Natural killer cell (primary cell): ENCODE results near the gene COL16A1. TPM values are rescaled to one million over a fixed set of nuclear protein-coding genes. Genes with fewer than 3 reads are reported as not detected.

ENCODE experiments used
- ATAC-seq, 3 donors: fragments of 150-1000 bp in 2 of 3; fragments of 200-7000 bp in 1 of 3; cut with Tn5 transposase; 1 replicate in 1 of 3; 2 replicates in 2 of 3; pipeline ENCODE4 v1.10.0; 2021; ENCODE audit warnings: mild to moderate bottlenecking in 2 of 3, moderate library complexity in 2 of 3
- DNase-seq, 2 donors: peaks; one replicate each; pipeline versions ENCODE4 v3.0.0 to v3.0.0-alpha.2; 2013 to 2021; ENCODE audit warnings: mixed read lengths in 1 of 2
- H3K27ac ChIP-seq: one replicate; pipeline ENCODE4 v1.5.1; 2013; ENCODE audit warnings: mild to moderate bottlenecking, low read length
- H3K27me3 ChIP-seq: one replicate; pipeline ENCODE4 v1.6.1; 2013; ENCODE audit warnings: low read length; ENCODE audit not compliant: control insufficient read depth, insufficient read depth
- H3K36me3 ChIP-seq: one replicate; pipeline ENCODE4 v1.6.1; 2013; ENCODE audit warnings: low read length; ENCODE audit not compliant: control insufficient read depth, insufficient read depth
- H3K4me1 ChIP-seq: one replicate; pipeline ENCODE4 v1.6.1; 2013; ENCODE audit warnings: low read length; ENCODE audit not compliant: control insufficient read depth, insufficient read depth
- H3K4me3 ChIP-seq: one replicate; pipeline ENCODE4 v1.5.1; 2013; ENCODE audit warnings: low read length
- H3K9me3 ChIP-seq: one replicate; pipeline ENCODE4 v1.6.1; 2013; ENCODE audit warnings: low read length; ENCODE audit not compliant: control insufficient read depth, insufficient read depth
- H3K27ac Mint-ChIP-seq, 2 donors: one replicate each; pipeline ENCODE4 v1.8.0; 2022; ENCODE audit warnings: mild to moderate bottlenecking in 2 of 2, mixed read lengths in 2 of 2, moderate library complexity in 1 of 2
- H3K27me3 Mint-ChIP-seq, 2 donors: one replicate each; pipeline ENCODE4 v1.8.0; 2022; ENCODE audit warnings: low read depth in 2 of 2, mixed read lengths in 2 of 2
- H3K36me3 Mint-ChIP-seq: one replicate; pipeline ENCODE4 v1.8.0; 2022; ENCODE audit warnings: mixed read lengths
- H3K4me1 Mint-ChIP-seq, 2 donors: one replicate each; pipeline ENCODE4 v1.8.0; 2022; ENCODE audit warnings: mixed read lengths in 2 of 2
- H3K4me3 Mint-ChIP-seq: one replicate; pipeline ENCODE4 v1.8.0; 2022; ENCODE audit warnings: mild to moderate bottlenecking, moderate library complexity, mixed read lengths
- H3K9me3 Mint-ChIP-seq, 2 donors: one replicate each; pipeline ENCODE4 v1.8.0; 2022; ENCODE audit warnings: mixed read lengths in 2 of 2
- CTCF ChIP-seq: fragments of 200-600 bp; IDR thresholded peaks from one replicate; pipeline ENCODE4 v1.8.0; 2022; ENCODE audit warnings: antibody characterized with exemption
- WGBS: methylation state at CpG from one replicate; pipeline ENCODE4 v1.1.7; 2013; ENCODE audit warnings: missing lambda C conversion rate; ENCODE audit not compliant: insufficient coverage; 5-methylcytosine and 5-hydroxymethylcytosine counted together
- intact Hi-C: fragments of 100-400 bp; cut with micrococcal nuclease; formaldehyde crosslinking; loops from one replicate; pipeline ENCODE4 v1.14.2; 2022
- total RNA-seq, 4 donors: library from RNA; stranded (reverse); fragments of 120-200 nt in 1 of 4; gene quantifications; one replicate each; pipeline versions ENCODE4 v1.2.3 to v1.2.4, GENCODE V29; 2013 to 2022

Gene COL16A1
- total RNA-seq, 3 donors from 2014 or later (not counting 1 experiment from before 2014, with no cell fraction given) = 0.14 TPM; not detected in 2

DNA sequence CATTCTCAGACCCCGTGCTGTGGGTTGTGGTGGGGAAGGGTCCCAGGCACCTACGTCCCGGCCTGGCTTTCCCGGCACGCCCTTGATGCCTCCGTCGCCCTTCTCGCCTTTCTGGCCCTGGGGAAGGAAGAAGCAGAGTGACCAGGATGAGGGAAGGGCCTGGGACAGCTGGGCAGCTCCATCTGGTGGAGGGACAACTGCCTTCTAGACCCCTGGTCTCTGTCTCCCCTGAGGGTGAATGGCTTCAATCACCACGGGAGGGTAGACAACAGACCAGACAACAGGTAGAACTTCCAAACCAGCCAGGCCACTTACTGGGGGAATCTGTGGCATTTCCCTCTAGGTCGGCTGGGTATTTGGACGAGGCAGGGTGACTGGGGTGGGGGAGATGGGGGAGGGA is 11.9 kb downstream of the COL16A1 start:
- no peak for ATAC-seq
- no peak overlapping the region for H3K4me3 Mint-ChIP-seq

DNA sequence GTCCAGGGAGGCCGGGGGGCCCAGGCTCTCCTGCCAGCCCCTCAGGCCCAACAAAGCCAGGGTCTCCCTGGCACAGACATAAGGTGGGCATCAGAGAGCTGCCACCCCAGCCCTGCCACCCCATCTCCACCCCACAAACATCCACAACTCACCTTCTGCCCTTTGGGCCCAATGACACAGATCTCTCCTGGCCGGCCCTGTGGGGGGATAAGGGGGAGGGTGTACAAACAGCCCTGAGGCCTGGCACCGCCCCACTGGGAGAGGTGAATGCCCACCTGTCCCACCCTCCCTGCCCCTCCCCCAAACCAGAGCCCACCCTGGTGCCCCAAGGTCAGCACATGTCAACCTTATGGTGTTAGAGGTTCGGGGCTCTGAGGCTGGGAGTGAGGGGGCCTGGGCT is 12.4 kb downstream of the COL16A1 start:
- no peak for TF ChIP-seq CTCF
- Mint-ChIP-seq H3K27ac (no peak overlapping the region), H3K4me1 (no peaks in the 10 kb centered on the region), H3K36me3 (no peaks in the 10 kb centered on the region), H3K4me3 (no peak overlapping the region), H3K9me3 (no peaks in the 10 kb centered on the region), H3K27me3 (peaks cover 0 to 7% of the 10 kb centered on the region in 2 donors)
- H3K4me1 ChIP-seq = no peaks in the 10 kb centered on the region
- H3K4me3 ChIP-seq = no peak overlapping the region
- no peak overlapping the region for H3K27ac ChIP-seq
- no peaks in the 10 kb centered on the region for H3K36me3 ChIP-seq
- intact Hi-C loops = no loop called here
- no peaks in the 10 kb centered on the region for H3K9me3 ChIP-seq
- WGBS = 74% methylated on average over 2 of the region's 4 CpGs
- no peak for DNase-seq
- ATAC-seq = no peak
- H3K27me3 ChIP-seq = no peaks in the 10 kb centered on the region

More for the DNA sequence above, 11.9 kb downstream of the COL16A1 start:
- no peak overlapping the region for H3K27ac ChIP-seq
- no peaks in the 10 kb centered on the region for H3K27me3 ChIP-seq
- WGBS = 95% methylated on average over 11 of the region's 11 CpGs
- H3K9me3 Mint-ChIP-seq = no peaks in the 10 kb centered on the region
- no peaks in the 10 kb centered on the region for H3K4me1 ChIP-seq
- no peaks in the 10 kb centered on the region for H3K4me1 Mint-ChIP-seq
- no peaks in the 10 kb centered on the region for H3K36me3 ChIP-seq
- TF ChIP-seq CTCF = no peak
- no peaks in the 10 kb centered on the region for H3K9me3 ChIP-seq
- no peaks in the 10 kb centered on the region for H3K36me3 Mint-ChIP-seq
- intact Hi-C loops = no loop called here
- DNase-seq = no peak
- no peak overlapping the region for H3K4me3 ChIP-seq
- no peak overlapping the region for H3K27ac Mint-ChIP-seq
- H3K27me3 Mint-ChIP-seq = peaks cover 0 to 4% of the 10 kb centered on the region in 2 donors

- H3K4me1 Mint-ChIP-seq = no peaks in the 10 kb centered on the region
- no peak for ATAC-seq
- Histone ChIP-seq H3K9me3 (no peaks in the 10 kb centered on the region), H3K36me3 (no peaks in the 10 kb centered on the region), H3K27ac (no peak overlapping the region), H3K27me3 (no peaks in the 10 kb centered on the region), H3K4me3 (no peak overlapping the region), H3K4me1 (no peaks in the 10 kb centered on the region)
- 84% methylated on average over 10 of the region's 10 CpGs for WGBS
- intact Hi-C loops = no loop called here
- H3K9me3 Mint-ChIP-seq = no peaks in the 10 kb centered on the region
- H3K4me3 Mint-ChIP-seq = no peak overlapping the region
- DNase-seq = no peak
- TF ChIP-seq CTCF = no peak
- H3K27ac Mint-ChIP-seq = no peak overlapping the region
- H3K27me3 Mint-ChIP-seq = peaks cover 0 to 8% of the 10 kb centered on the region in 2 donors
- no peaks in the 10 kb centered on the region for H3K36me3 Mint-ChIP-seq
Observed at GRCh38 chr1:31690921-31691320, 12.9 kb downstream of the COL16A1 start.

GRCh38 chr1:31689854-31690253 is 14.0 kb downstream of the COL16A1 start:
- H3K4me3 Mint-ChIP-seq = no peak overlapping the region
- Histone ChIP-seq H3K36me3 (no peaks in the 10 kb centered on the region), H3K4me3 (no peak overlapping the region), H3K4me1 (peaks cover 2% of the 10 kb centered on the region), H3K27me3 (no peaks in the 10 kb centered on the region), H3K9me3 (no peaks in the 10 kb centered on the region), H3K27ac (no peak overlapping the region)
- 77% methylated on average over 6 of the region's 6 CpGs for WGBS
- H3K4me1 Mint-ChIP-seq = peaks cover 0 to 9% of the 10 kb centered on the region in 2 donors
- DNase-seq (no peak), ATAC-seq (no peak)
- no peak for TF ChIP-seq CTCF
- no peaks in the 10 kb centered on the region for H3K36me3 Mint-ChIP-seq
- peaks cover 0 to 8% of the 10 kb centered on the region in 2 donors for H3K27me3 Mint-ChIP-seq
- H3K27ac Mint-ChIP-seq = no peak overlapping the region
- no peaks in the 10 kb centered on the region for H3K9me3 Mint-ChIP-seq
- intact Hi-C loops = no loop called here
